ENCODE measurements around the gene TLCD3A. TPM values are rescaled to one million over a fixed set of nuclear protein-coding genes. Genes with fewer than 3 reads are reported as not detected.

Gene TLCD3A
- total and polyA plus RNA-seq, 2 donors (not counting 3 experiments of a cell fraction or from before 2014, with no cell fraction given) = 36.6 to 54.1 TPM

GRCh38 chr17:743139-743538 lies 10.7 kb downstream of the TLCD3A start:
- CTCF ChIA-PET = interaction anchor here (0.6 kb wide), 1 partner anchor 20 kb away, joined by 3 read pairs; no protein-coding TSS in a partner anchor
- no peak overlapping the region for H2AFZ ChIP-seq (ENCODE audit: low read depth, low read length)
- H3K27ac ChIP-seq (ENCODE audit: insufficient read depth, low read depth, low read length) = no peak overlapping the region
- POLR2A ChIA-PET = no interaction called here
- H3K27me3 ChIP-seq (ENCODE audit: control insufficient read depth in 2 of 2, insufficient read depth in 2 of 2, low read length in 2 of 2) = no peaks in the 10 kb centered on the region
- peaks cover 41% of the 10 kb centered on the region for H3K79me2 ChIP-seq (ENCODE audit: control insufficient read depth, insufficient read depth, low read length)
- DNase-seq (ENCODE audit: low read depth, low spot score) (no peak), FAIRE-seq (no peak)
- no peaks in the 10 kb centered on the region for H3K9me3 ChIP-seq (replicated peaks; ENCODE audit: control insufficient read depth, insufficient read depth, low read length)
- H3K4me1 ChIP-seq (ENCODE audit: control insufficient read depth, extremely low read depth, insufficient read depth, low read length) = no peaks in the 10 kb centered on the region
- H4K20me1 ChIP-seq (replicated peaks; ENCODE audit: control insufficient read depth, extremely low read depth, insufficient read depth, low read length) = no peaks in the 10 kb centered on the region
- H3K4me3 ChIP-seq (replicated peaks in 1 of 3; ENCODE audit: insufficient read depth in 1 of 3, low read depth in 1 of 3, low read length in 3 of 3) = no peak overlapping the region
- H3K9ac ChIP-seq (replicated peaks; ENCODE audit: extremely low read depth, insufficient read depth, low read length) = no peak overlapping the region
- H3K36me3 ChIP-seq (ENCODE audit: control insufficient read depth in 2 of 2, extremely low read depth in 1 of 2, insufficient read depth in 2 of 2, low read length in 2 of 2) = peaks cover 18 to 56% of the 10 kb centered on the region in 2 experiments
- no peak overlapping the region for H3K4me2 ChIP-seq (ENCODE audit: insufficient read depth, low read length)
- no TSS peak for BruUV-seq (replicated peaks)
- intact Hi-C loops (cut with micrococcal nuclease) (no loop called here), dilution Hi-C loops (cut with MboI; ENCODE audit: extremely low pct_ligation_motif_present, low sequenced_read_pairs) (no loop called here)
- TF ChIP-seq EZH2 (IDR thresholded peaks at IDR 0.05; ENCODE audit: borderline replicate concordance, low read depth, low read length, severe bottlenecking) (no peak), MYC (IDR thresholded peaks at IDR 0.05; ENCODE audit: low read depth, low read length) (no peak), GATA2 (IDR thresholded peaks at IDR 0.05; ENCODE audit: insufficient read depth, insufficient read length, low read depth, low read length) (no peak), POLR2A (IDR thresholded peaks at IDR 0.05; ENCODE audit: low read depth, low read length) (no peak), POLR2AphosphoS5 (IDR thresholded peaks at IDR 0.05; ENCODE audit: insufficient read depth, low read depth, low read length) (no peak), FOS (IDR thresholded peaks at IDR 0.05; ENCODE audit: borderline replicate concordance, insufficient read depth, low read length) (no peak), JUN (IDR thresholded peaks at IDR 0.05; ENCODE audit: borderline replicate concordance, insufficient read depth, insufficient read length, low read depth) (no peak)
- TF ChIP-seq, protein P1, sequence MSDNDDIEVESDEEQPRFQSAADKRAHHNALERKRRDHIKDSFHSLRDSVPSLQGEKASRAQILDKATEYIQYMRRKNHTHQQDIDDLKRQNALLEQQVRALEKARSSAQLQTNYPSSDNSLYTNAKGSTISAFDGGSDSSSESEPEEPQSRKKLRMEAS (IDR thresholded peaks at IDR 0.05; ENCODE audit: insufficient read depth, insufficient read length) = no peak
- no peaks in the 10 kb centered on the region for H3K9me1 ChIP-seq (replicated peaks; ENCODE audit: control insufficient read depth, extremely low read depth, insufficient read depth, low read length)

GRCh38 chr17:744937-745336 lies 12.5 kb downstream of the TLCD3A start:
- intact Hi-C loops (cut with micrococcal nuclease) = no loop called here
- ChIA-PET POLR2A (no interaction called here), CTCF (interaction anchor here (0.7 to 1.6 kb wide), 6 partner anchors 9 to 333 kb away, joined by 3 to 5 read pairs (median 3); no protein-coding TSS in a partner anchor)
- Histone ChIP-seq H3K79me2 (ENCODE audit: control insufficient read depth, insufficient read depth, low read length) (peaks cover 54% of the 10 kb centered on the region), H2AFZ (ENCODE audit: low read depth, low read length) (no peak overlapping the region), H3K27ac (ENCODE audit: insufficient read depth, low read depth, low read length) (no peak overlapping the region), H3K9me3 (replicated peaks; ENCODE audit: control insufficient read depth, insufficient read depth, low read length) (no peaks in the 10 kb centered on the region), H3K9me1 (replicated peaks; ENCODE audit: control insufficient read depth, extremely low read depth, insufficient read depth, low read length) (no peaks in the 10 kb centered on the region), H3K27me3 (ENCODE audit: control insufficient read depth in 2 of 2, insufficient read depth in 2 of 2, low read length in 2 of 2) (no peaks in the 10 kb centered on the region), H3K9ac (replicated peaks; ENCODE audit: extremely low read depth, insufficient read depth, low read length) (no peak overlapping the region), H3K4me3 (replicated peaks in 1 of 3; ENCODE audit: insufficient read depth in 1 of 3, low read depth in 1 of 3, low read length in 3 of 3) (no peak overlapping the region), H3K4me1 (ENCODE audit: control insufficient read depth, extremely low read depth, insufficient read depth, low read length) (no peaks in the 10 kb centered on the region), H3K36me3 (ENCODE audit: control insufficient read depth in 2 of 2, extremely low read depth in 1 of 2, insufficient read depth in 2 of 2, low read length in 2 of 2) (peaks cover 18 to 52% of the 10 kb centered on the region in 2 experiments), H3K4me2 (ENCODE audit: insufficient read depth, low read length) (no peak overlapping the region), H4K20me1 (replicated peaks; ENCODE audit: control insufficient read depth, extremely low read depth, insufficient read depth, low read length) (no peaks in the 10 kb centered on the region)
- dilution Hi-C loops (cut with MboI; ENCODE audit: extremely low pct_ligation_motif_present, low sequenced_read_pairs) = no loop called here
- BruUV-seq (replicated peaks) = no TSS peak
- no peak for FAIRE-seq
- DNase-seq (ENCODE audit: low read depth, low spot score) = no peak
- TF ChIP-seq CTCF (IDR thresholded peaks at IDR 0.05; ENCODE audit: extremely low read depth in 1 of 2, insufficient read depth in 1 of 2, low read depth in 1 of 2, low read length in 2 of 2) (no peak), POLR2AphosphoS5 (IDR thresholded peaks at IDR 0.05; ENCODE audit: insufficient read depth, low read depth, low read length) (no peak), MYC (IDR thresholded peaks at IDR 0.05; ENCODE audit: low read depth, low read length) (no peak), POLR2A (IDR thresholded peaks at IDR 0.05; ENCODE audit: low read depth, low read length) (no peak), FOS (IDR thresholded peaks at IDR 0.05; ENCODE audit: borderline replicate concordance, insufficient read depth, low read length) (no peak), JUN (IDR thresholded peaks at IDR 0.05; ENCODE audit: borderline replicate concordance, insufficient read depth, insufficient read length, low read depth) (no peak), EZH2 (IDR thresholded peaks at IDR 0.05; ENCODE audit: borderline replicate concordance, low read depth, low read length, severe bottlenecking) (no peak), GATA2 (IDR thresholded peaks at IDR 0.05; ENCODE audit: insufficient read depth, insufficient read length, low read depth, low read length) (no peak)
- TF ChIP-seq, protein P1 (IDR thresholded peaks at IDR 0.05; ENCODE audit: insufficient read depth, insufficient read length) = no peak

Measured in endothelial cell of umbilical vein (primary cell).